Effector memory CD8-positive, alpha-beta T cell (primary cell): ENCODE data around the gene AREG.

Experiments
- ATAC-seq: fragments of 150-1000 bp; cut with Tn5 transposase; replicated peaks from 2 replicates; pipeline ENCODE4 v1.10.0; 2021; ENCODE audit warnings: mild to moderate bottlenecking, moderate library complexity
- DNase-seq, 3 experiments: peaks; one replicate each; pipeline ENCODE4 v3.0.0; 2021
- H3K27ac Mint-ChIP-seq, 2 donors: one replicate each; pipeline ENCODE4 v1.8.0; 2022; ENCODE audit warnings: mild to moderate bottlenecking in 2 of 2, mixed read lengths in 2 of 2, moderate library complexity in 2 of 2
- H3K27me3 Mint-ChIP-seq, 2 donors: one replicate each; pipeline ENCODE4 v1.8.0; 2022; ENCODE audit warnings: mixed read lengths in 2 of 2
- H3K36me3 Mint-ChIP-seq: one replicate; pipeline ENCODE4 v1.8.0; 2022; ENCODE audit warnings: mild to moderate bottlenecking, moderate library complexity, mixed read lengths; ENCODE audit not compliant: insufficient read depth
- H3K4me1 Mint-ChIP-seq, 2 donors: one replicate each; pipeline ENCODE4 v1.8.0; 2022; ENCODE audit warnings: low read depth in 2 of 2, mixed read lengths in 2 of 2
- H3K4me3 Mint-ChIP-seq, 2 donors: one replicate each; pipeline ENCODE4 v1.8.0; 2022; ENCODE audit warnings: mild to moderate bottlenecking in 2 of 2, mixed read lengths in 2 of 2, moderate library complexity in 2 of 2
- H3K9me3 Mint-ChIP-seq, 2 donors: one replicate each; pipeline ENCODE4 v1.8.0; 2022; ENCODE audit warnings: mixed read lengths in 2 of 2

The AREG gene

GRCh38 chr4:74439952-74440351 lies 5.0 kb upstream of the AREG start:
- ATAC-seq (no peak), DNase-seq (no peak)
- peaks cover 0 to 2% of the 10 kb centered on the region in 2 donors for H3K4me1 Mint-ChIP-seq
- no peaks in the 10 kb centered on the region for H3K27me3 Mint-ChIP-seq
- H3K27ac Mint-ChIP-seq: no peak overlapping the region
- H3K36me3 Mint-ChIP-seq: peaks cover 2% of the 10 kb centered on the region
- no peak overlapping the region for H3K4me3 Mint-ChIP-seq
- H3K9me3 Mint-ChIP-seq: no peaks in the 10 kb centered on the region

GRCh38 chr4:74440356-74440755 lies 4.6 kb upstream of the AREG start:
- DNase-seq: no peak
- no peak overlapping the region for H3K4me3 Mint-ChIP-seq
- no peaks in the 10 kb centered on the region for H3K9me3 Mint-ChIP-seq
- no peak for ATAC-seq
- no peaks in the 10 kb centered on the region for H3K27me3 Mint-ChIP-seq
- H3K27ac Mint-ChIP-seq: no peak overlapping the region
- H3K4me1 Mint-ChIP-seq: peaks cover 3 to 4% of the 10 kb centered on the region in 2 donors
- H3K36me3 Mint-ChIP-seq: peaks cover 6% of the 10 kb centered on the region

- peaks cover 5% of the 10 kb centered on the region in 2 donors for H3K4me1 Mint-ChIP-seq
These were observed 3.2 kb upstream of the AREG start for GRCh38 chr4:74441744-74442143.

GRCh38 chr4:74446193-74446868 lies 1.4 kb downstream of the AREG start:
- Mint-ChIP-seq H3K27ac (no peak overlapping the region), H3K36me3 (peaks cover 10% of the 10 kb centered on the region), H3K27me3 (no peaks in the 10 kb centered on the region), H3K4me3 (no peak overlapping the region), H3K4me1 (peaks cover 5% of the 10 kb centered on the region in 2 donors), H3K9me3 (no peaks in the 10 kb centered on the region)
- DNase-seq: no peak
- ATAC-seq: no peak

More at GRCh38 chr4:74441744-74442143, 3.2 kb upstream of the AREG start:
- H3K27me3 Mint-ChIP-seq: no peaks in the 10 kb centered on the region
- H3K36me3 Mint-ChIP-seq: peaks cover 10% of the 10 kb centered on the region
- DNase-seq: no peak
- no peak overlapping the region for H3K27ac Mint-ChIP-seq
- no peak for ATAC-seq
- no peak overlapping the region for H3K4me3 Mint-ChIP-seq
- no peaks in the 10 kb centered on the region for H3K9me3 Mint-ChIP-seq

GRCh38 chr4:74446896-74447295 lies 2.0 kb downstream of the AREG start:
- no peaks in the 10 kb centered on the region for H3K27me3 Mint-ChIP-seq
- no peak for DNase-seq
- H3K36me3 Mint-ChIP-seq: peaks cover 10% of the 10 kb centered on the region
- H3K9me3 Mint-ChIP-seq: no peaks in the 10 kb centered on the region
- no peak for ATAC-seq
- H3K4me1 Mint-ChIP-seq: peaks cover 5% of the 10 kb centered on the region in 2 donors
- no peak overlapping the region for H3K4me3 Mint-ChIP-seq
- H3K27ac Mint-ChIP-seq: no peak overlapping the region

- Mint-ChIP-seq H3K4me3 (no peak overlapping the region), H3K36me3 (peaks cover 10% of the 10 kb centered on the region)
These were observed 2.8 kb downstream of the AREG start for GRCh38 chr4:74447636-74448233.

GRCh38 chr4:74449571-74450297 lies 4.8 kb downstream of the AREG start:
- Mint-ChIP-seq H3K4me3 (no peak overlapping the region), H3K4me1 (peaks cover 4 to 5% of the 10 kb centered on the region in 2 donors), H3K27ac (no peak overlapping the region), H3K36me3 (peaks cover 10% of the 10 kb centered on the region), H3K27me3 (peaks cover 0 to 13% of the 10 kb centered on the region in 2 donors), H3K9me3 (no peaks in the 10 kb centered on the region)
- ATAC-seq (no peak), DNase-seq (no peak)

More at GRCh38 chr4:74447636-74448233, 2.8 kb downstream of the AREG start:
- Mint-ChIP-seq H3K27ac (no peak overlapping the region), H3K9me3 (no peaks in the 10 kb centered on the region), H3K27me3 (peaks cover 0 to 7% of the 10 kb centered on the region in 2 donors), H3K4me1 (peaks cover 5% of the 10 kb centered on the region in 2 donors)
- ATAC-seq: no peak
- DNase-seq: no peak

GRCh38 chr4:74450298-74450683 lies 5.4 kb downstream of the AREG start:
- peaks cover 4% of the 10 kb centered on the region for H3K36me3 Mint-ChIP-seq
- DNase-seq (no peak), ATAC-seq (no peak)
- peaks cover 0 to 14% of the 10 kb centered on the region in 2 donors for H3K27me3 Mint-ChIP-seq
- no peak overlapping the region for H3K4me3 Mint-ChIP-seq
- H3K27ac Mint-ChIP-seq: no peak overlapping the region
- peaks cover 2 to 3% of the 10 kb centered on the region in 2 donors for H3K4me1 Mint-ChIP-seq
- H3K9me3 Mint-ChIP-seq: no peaks in the 10 kb centered on the region

GRCh38 chr4:74451214-74451661 lies 6.3 kb downstream of the AREG start:
- no peak for DNase-seq
- ATAC-seq: no peak
- H3K9me3 Mint-ChIP-seq: no peaks in the 10 kb centered on the region
- H3K4me3 Mint-ChIP-seq: no peak overlapping the region
- no peaks in the 10 kb centered on the region for H3K36me3 Mint-ChIP-seq
- H3K4me1 Mint-ChIP-seq: no peaks in the 10 kb centered on the region
- peaks cover 0 to 23% of the 10 kb centered on the region in 2 donors for H3K27me3 Mint-ChIP-seq
- no peak overlapping the region for H3K27ac Mint-ChIP-seq

GRCh38 chr4:74453037-74453635 lies 8.2 kb downstream of the AREG start:
- Mint-ChIP-seq H3K4me3 (no peak overlapping the region), H3K27ac (no peak overlapping the region), H3K27me3 (peaks cover 0 to 23% of the 10 kb centered on the region in 2 donors), H3K4me1 (no peaks in the 10 kb centered on the region), H3K9me3 (no peaks in the 10 kb centered on the region), H3K36me3 (no peaks in the 10 kb centered on the region)
- ATAC-seq (no peak), DNase-seq (no peak)

- DNase-seq (no peak), ATAC-seq (no peak)
- Mint-ChIP-seq H3K4me1 (no peaks in the 10 kb centered on the region), H3K9me3 (no peaks in the 10 kb centered on the region), H3K36me3 (no peaks in the 10 kb centered on the region), H3K27ac (no peak overlapping the region), H3K4me3 (no peak overlapping the region), H3K27me3 (peaks cover 5 to 26% of the 10 kb centered on the region in 2 donors)
These were observed 9.2 kb downstream of the AREG start for GRCh38 chr4:74453829-74454742.

- Mint-ChIP-seq H3K36me3 (no peaks in the 10 kb centered on the region), H3K4me3 (no peak overlapping the region), H3K4me1 (no peaks in the 10 kb centered on the region), H3K27me3 (peaks cover 16 to 36% of the 10 kb centered on the region in 2 donors), H3K9me3 (no peaks in the 10 kb centered on the region), H3K27ac (no peak overlapping the region)
- no peak for DNase-seq
- no peak for ATAC-seq
These were observed 10.6 kb downstream of the AREG start for GRCh38 chr4:74455361-74456055.
